Coronary artery (tissue), 2 donors: ENCODE measurements around the gene NUP42.

Experiments
- DNase-seq: peaks from one replicate; pipeline ENCODE4 v3.0.0-alpha.2; 2017; ENCODE audit warnings: low spot score
- H3K27ac ChIP-seq, 2 donors: fragments of 200-600 bp; sonication (generic); one replicate each; pipeline ENCODE4 v1.5.1; 2016 to 2019
- H3K4me3 ChIP-seq: fragments of 200-600 bp; sonication (generic); 2 replicates; pipeline ENCODE4 v1.5.1; 2016; ENCODE audit warnings: mild to moderate bottlenecking, moderate library complexity
- TF ChIP-seq, protein P1 (sequence below): fragments of 200-600 bp; sonication (generic); IDR thresholded peaks from one replicate; pipeline ENCODE4 v1.5.1; 2019; ENCODE audit warnings: antibody characterized with exemption

The NUP42 gene

GRCh38 chr7:23242935-23243334, 61.1 kb downstream of the NUP42 start:
- TF ChIP-seq, protein P1, sequence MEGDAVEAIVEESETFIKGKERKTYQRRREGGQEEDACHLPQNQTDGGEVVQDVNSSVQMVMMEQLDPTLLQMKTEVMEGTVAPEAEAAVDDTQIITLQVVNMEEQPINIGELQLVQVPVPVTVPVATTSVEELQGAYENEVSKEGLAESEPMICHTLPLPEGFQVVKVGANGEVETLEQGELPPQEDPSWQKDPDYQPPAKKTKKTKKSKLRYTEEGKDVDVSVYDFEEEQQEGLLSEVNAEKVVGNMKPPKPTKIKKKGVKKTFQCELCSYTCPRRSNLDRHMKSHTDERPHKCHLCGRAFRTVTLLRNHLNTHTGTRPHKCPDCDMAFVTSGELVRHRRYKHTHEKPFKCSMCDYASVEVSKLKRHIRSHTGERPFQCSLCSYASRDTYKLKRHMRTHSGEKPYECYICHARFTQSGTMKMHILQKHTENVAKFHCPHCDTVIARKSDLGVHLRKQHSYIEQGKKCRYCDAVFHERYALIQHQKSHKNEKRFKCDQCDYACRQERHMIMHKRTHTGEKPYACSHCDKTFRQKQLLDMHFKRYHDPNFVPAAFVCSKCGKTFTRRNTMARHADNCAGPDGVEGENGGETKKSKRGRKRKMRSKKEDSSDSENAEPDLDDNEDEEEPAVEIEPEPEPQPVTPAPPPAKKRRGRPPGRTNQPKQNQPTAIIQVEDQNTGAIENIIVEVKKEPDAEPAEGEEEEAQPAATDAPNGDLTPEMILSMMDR, result no peak
- no peak for DNase-seq
- Histone ChIP-seq H3K4me3 (no peak overlapping the region), H3K27ac (peak overlapping the region in 1 of 2 donors; percentile 45)

- DNase-seq, result no peak
- peak within 1 kb of the TSS; percentile 74 to 86 for H3K27ac ChIP-seq
- H3K4me3 ChIP-seq, result peak within 1 kb of the TSS; percentile 72
- TF ChIP-seq, protein P1, result no peak
Observed at GRCh38 chr7:23246555-23246954, 64.7 kb downstream of the NUP42 start, which contains the start of gene GPNMB. TSS of gene GPNMB (plus strand) at chr7:23246775. CDS start at chr7:23246858, 83 bp downstream.

GRCh38 chr7:23247046-23247602, 65.3 kb downstream of the NUP42 start:
- TF ChIP-seq, protein P1, result no peak
- peak overlapping the region; percentile 72 for H3K4me3 ChIP-seq
- DNase-seq, result no peak
- peak overlapping the region; percentile 74 to 86 for H3K27ac ChIP-seq

- Histone ChIP-seq H3K4me3 (peak overlapping the region; percentile 72), H3K27ac (peak overlapping the region; percentile 74 to 86)
- TF ChIP-seq, protein P1, result no peak
- peak; percentile 78 for DNase-seq
Observed at GRCh38 chr7:23247603-23248335, 65.9 kb downstream of the NUP42 start.

DNA sequence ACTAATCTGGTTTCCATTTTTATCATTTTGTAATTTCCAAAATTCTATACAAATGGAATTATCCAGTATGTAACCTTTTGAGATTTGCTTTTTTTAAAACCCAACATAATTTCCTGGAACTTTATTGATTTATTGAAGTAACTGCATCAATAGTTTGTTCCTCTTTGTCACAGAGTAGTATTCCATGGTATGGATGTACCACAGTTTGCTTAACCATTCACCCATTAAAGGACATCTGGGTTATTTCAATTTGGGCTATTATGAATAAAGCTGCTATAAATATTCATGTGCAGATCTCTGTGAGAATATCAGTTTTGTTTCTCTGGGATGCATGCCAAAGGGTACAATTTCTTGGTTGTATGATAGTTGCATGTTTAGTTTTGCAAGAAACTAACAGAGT, 67.6 kb downstream of the NUP42 start:
- no peak for DNase-seq
- TF ChIP-seq, protein P1, result no peak
- H3K4me3 ChIP-seq, result no peak overlapping the region
- no peak overlapping the region for H3K27ac ChIP-seq
